Nephron (organoid): ENCODE results near the gene PKHD1.

Experiments
- H3K27ac Mint-ChIP-seq, 3 experiments: 2 replicates each; pipeline ENCODE4 v1.8.0; 2020; ENCODE audit warnings: mixed read lengths in 3 of 3, mild to moderate bottlenecking in 2 of 3, moderate library complexity in 1 of 3
- H3K27me3 Mint-ChIP-seq: 2 replicates; pipeline ENCODE4 v1.8.0; 2021; ENCODE audit warnings: low read depth, mild to moderate bottlenecking, moderate library complexity, mixed read lengths
- H3K36me3 Mint-ChIP-seq: 2 replicates; pipeline ENCODE4 v1.8.0; 2020; ENCODE audit warnings: low read depth, mixed read lengths
- H3K4me1 Mint-ChIP-seq: 2 replicates; pipeline ENCODE4 v1.8.0; 2020; ENCODE audit warnings: mixed read lengths
- H3K4me3 Mint-ChIP-seq, 3 experiments: 2 replicates each; pipeline ENCODE4 v1.8.0; 2020; ENCODE audit warnings: mild to moderate bottlenecking in 3 of 3, mixed read lengths in 3 of 3, moderate library complexity in 2 of 3
- H3K9me3 Mint-ChIP-seq: 2 replicates; pipeline ENCODE4 v1.8.0; 2020; ENCODE audit warnings: mixed read lengths
- CTCF ChIP-seq, 3 experiments: fragments of 200-600 bp; sonication (generic); IDR thresholded peaks; one replicate each; pipeline ENCODE4 v1.5.0; 2021; ENCODE audit warnings: antibody characterized with exemption in 3 of 3; ENCODE audit not compliant: unreplicated experiment in 3 of 3

Gene PKHD1

GRCh38 chr6:51830666-51831065, 256.7 kb downstream of the PKHD1 start:
- H3K27me3 Mint-ChIP-seq, result no peaks in the 10 kb centered on the region
- H3K9me3 Mint-ChIP-seq, result no peaks in the 10 kb centered on the region
- no peak overlapping the region for H3K27ac Mint-ChIP-seq
- no peaks in the 10 kb centered on the region for H3K4me1 Mint-ChIP-seq
- H3K36me3 Mint-ChIP-seq, result peaks cover 4% of the 10 kb centered on the region
- no peak for TF ChIP-seq CTCF (IDR thresholded peaks at IDR 0.05; ENCODE audit: unreplicated experiment in 3 of 3)
- no peak overlapping the region for H3K4me3 Mint-ChIP-seq

- no peak overlapping the region for H3K4me3 Mint-ChIP-seq
- no peak overlapping the region for H3K27ac Mint-ChIP-seq
- no peaks in the 10 kb centered on the region for H3K4me1 Mint-ChIP-seq
- peaks cover 4% of the 10 kb centered on the region for H3K36me3 Mint-ChIP-seq
- no peaks in the 10 kb centered on the region for H3K9me3 Mint-ChIP-seq
- H3K27me3 Mint-ChIP-seq, result no peaks in the 10 kb centered on the region
- no peak for TF ChIP-seq CTCF (IDR thresholded peaks at IDR 0.05; ENCODE audit: unreplicated experiment in 3 of 3)
These were observed 259.8 kb downstream of the PKHD1 start for GRCh38 chr6:51827580-51827979.

DNA sequence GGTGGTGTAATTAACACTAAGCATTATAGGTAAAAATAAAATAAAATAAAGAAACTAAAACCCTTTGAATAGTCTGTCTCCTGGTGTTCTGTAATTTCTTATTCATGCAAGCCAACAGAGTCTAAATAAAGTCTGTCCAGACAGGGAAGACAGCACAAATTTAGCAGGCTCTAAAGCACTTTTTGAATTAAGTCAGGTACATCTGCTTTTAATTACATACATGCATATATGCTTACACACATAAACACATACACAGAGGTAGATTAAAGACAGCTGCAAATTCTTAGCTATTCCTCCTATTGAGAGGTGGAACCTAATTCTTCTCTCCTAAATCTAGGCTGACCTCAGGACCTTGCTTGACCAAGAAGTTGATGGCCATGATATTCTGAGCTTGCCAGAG, 262.5 kb downstream of the PKHD1 start:
- no peak for TF ChIP-seq CTCF (IDR thresholded peaks at IDR 0.05; ENCODE audit: unreplicated experiment in 3 of 3)
- H3K4me3 Mint-ChIP-seq, result no peak overlapping the region
- no peaks in the 10 kb centered on the region for H3K27me3 Mint-ChIP-seq
- peaks cover 4% of the 10 kb centered on the region for H3K36me3 Mint-ChIP-seq
- no peaks in the 10 kb centered on the region for H3K9me3 Mint-ChIP-seq
- H3K27ac Mint-ChIP-seq, result no peak overlapping the region
- H3K4me1 Mint-ChIP-seq, result no peaks in the 10 kb centered on the region

DNA sequence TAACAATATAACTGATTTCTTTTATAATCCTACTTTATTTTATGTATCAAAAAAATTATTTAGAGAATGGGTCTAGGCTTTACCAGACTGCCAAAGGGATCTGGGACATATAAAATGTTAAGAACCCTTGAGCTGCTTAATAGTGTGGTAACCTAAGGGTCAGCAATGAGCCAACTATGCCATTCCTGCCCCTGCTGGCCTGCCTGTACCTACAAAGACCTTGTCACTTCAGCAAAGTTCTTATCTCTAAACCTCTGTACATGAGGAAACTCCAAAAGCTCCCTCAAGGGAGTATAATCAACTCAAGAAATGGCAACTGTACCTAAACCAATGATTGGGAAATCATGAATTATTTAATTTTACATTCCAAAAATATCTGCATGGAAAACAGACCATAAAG, 266.9 kb downstream of the PKHD1 start:
- Mint-ChIP-seq H3K4me3 (no peak overlapping the region), H3K27me3 (no peaks in the 10 kb centered on the region), H3K4me1 (no peaks in the 10 kb centered on the region), H3K36me3 (no peaks in the 10 kb centered on the region), H3K27ac (no peak overlapping the region), H3K9me3 (no peaks in the 10 kb centered on the region)
- TF ChIP-seq CTCF (IDR thresholded peaks at IDR 0.05; ENCODE audit: unreplicated experiment in 3 of 3), result no peak

GRCh38 chr6:51818520-51819022, 268.8 kb downstream of the PKHD1 start:
- Mint-ChIP-seq H3K27ac (no peak overlapping the region), H3K4me1 (no peaks in the 10 kb centered on the region), H3K4me3 (no peak overlapping the region), H3K36me3 (no peaks in the 10 kb centered on the region), H3K27me3 (no peaks in the 10 kb centered on the region), H3K9me3 (no peaks in the 10 kb centered on the region)
- TF ChIP-seq CTCF (IDR thresholded peaks at IDR 0.05; ENCODE audit: unreplicated experiment in 3 of 3), result no peak

GRCh38 chr6:51817832-51818231, 269.6 kb downstream of the PKHD1 start:
- Mint-ChIP-seq H3K4me3 (no peak overlapping the region), H3K27ac (peak overlapping the region in 1 of 3 experiments; percentile 15), H3K4me1 (no peaks in the 10 kb centered on the region), H3K27me3 (no peaks in the 10 kb centered on the region), H3K9me3 (no peaks in the 10 kb centered on the region), H3K36me3 (no peaks in the 10 kb centered on the region)
- TF ChIP-seq CTCF (IDR thresholded peaks at IDR 0.05; ENCODE audit: unreplicated experiment in 3 of 3), result no peak
